H9 (cell line): ENCODE data around the gene CXXC5. TPM values are rescaled to one million over a fixed set of nuclear protein-coding genes. Genes with fewer than 3 reads are reported as not detected.
A peak's percentile ranks its signal among the peaks of the same experiment; 100 is the strongest.

ENCODE experiments used
- DNase-seq: peaks from one replicate; pipeline ENCODE4 v3.0.0-alpha.2; 2017
- H2AFZ ChIP-seq: one replicate; pipeline ENCODE4 v1.6.1; 2013; ENCODE audit warnings: mild to moderate bottlenecking, low read length, control low read depth, moderate library complexity
- H2AK5ac ChIP-seq: 2 replicates; pipeline ENCODE4 v1.6.1; 2013; ENCODE audit warnings: low read length, control low read depth, mixed read lengths; ENCODE audit not compliant: insufficient read length
- H2BK120ac ChIP-seq: one replicate; pipeline ENCODE4 v1.6.1; 2013; ENCODE audit warnings: low read depth, mild to moderate bottlenecking, low read length, control low read depth, inconsistent platforms; ENCODE audit not compliant: poor library complexity, severe bottlenecking
- H2BK12ac ChIP-seq: 2 replicates; pipeline ENCODE4 v1.6.1; 2013; ENCODE audit warnings: low read length, control low read depth, mixed read lengths, low read depth; ENCODE audit not compliant: insufficient read length
- H2BK15ac ChIP-seq: 2 replicates; pipeline ENCODE4 v1.6.1; 2013; ENCODE audit warnings: low read depth, low read length, control low read depth
- H2BK20ac ChIP-seq: one replicate; pipeline ENCODE4 v1.6.1; 2013; ENCODE audit warnings: low read depth, mild to moderate bottlenecking, low read length, control low read depth, inconsistent platforms; ENCODE audit not compliant: poor library complexity, severe bottlenecking
- H2BK5ac ChIP-seq: 2 replicates; pipeline ENCODE4 v1.6.1; 2013; ENCODE audit warnings: low read length, control low read depth, mixed read lengths; ENCODE audit not compliant: insufficient read length
- H3K14ac ChIP-seq: 2 replicates; pipeline ENCODE4 v1.6.1; 2013; ENCODE audit warnings: low read length, control low read depth; ENCODE audit not compliant: insufficient read depth
- H3K18ac ChIP-seq: 2 replicates; pipeline ENCODE4 v1.6.1; 2013; ENCODE audit warnings: low read depth, mild to moderate bottlenecking, mixed read lengths, low read length, control low read depth; ENCODE audit not compliant: insufficient read length
- H3K23ac ChIP-seq: 2 replicates; pipeline ENCODE4 v1.6.1; 2013; ENCODE audit warnings: low read length, control low read depth, mixed read lengths, low read depth; ENCODE audit not compliant: insufficient read length
- H3K23me2 ChIP-seq: 2 replicates; pipeline ENCODE4 v1.6.1; 2013; ENCODE audit warnings: low read depth, mild to moderate bottlenecking, mixed read lengths, low read length, control low read depth; ENCODE audit not compliant: insufficient read length, poor library complexity, severe bottlenecking
- H3K27ac ChIP-seq: 2 replicates; pipeline ENCODE4 v1.5.1; 2013; ENCODE audit warnings: low read length, control low read depth, mixed read lengths, low read depth; ENCODE audit not compliant: insufficient read length
- H3K27me3 ChIP-seq: 2 replicates; pipeline ENCODE4 v1.6.1; 2013; ENCODE audit warnings: low read length, control low read depth, inconsistent platforms; ENCODE audit not compliant: insufficient read depth
- H3K4ac ChIP-seq: 2 replicates; pipeline ENCODE4 v1.6.1; 2013; ENCODE audit warnings: low read depth, mild to moderate bottlenecking, control low read depth, inconsistent platforms, low read length, moderate library complexity
- H3K4me1 ChIP-seq: 2 replicates; pipeline ENCODE4 v1.6.1; 2013; ENCODE audit warnings: low read length, control low read depth, inconsistent platforms; ENCODE audit not compliant: insufficient read depth
- H3K4me2 ChIP-seq: 2 replicates; pipeline ENCODE4 v1.6.1; 2013; ENCODE audit warnings: low read length, control low read depth, mixed read lengths; ENCODE audit not compliant: insufficient read length, insufficient read depth
- H3K56ac ChIP-seq: 2 replicates; pipeline ENCODE4 v1.6.1; 2013; ENCODE audit warnings: low read depth, mild to moderate bottlenecking, mixed read lengths, low read length, control low read depth; ENCODE audit not compliant: insufficient read length
- H3K79me1 ChIP-seq: 2 replicates; pipeline ENCODE4 v1.6.1; 2013; ENCODE audit warnings: low read depth, mild to moderate bottlenecking, moderate library complexity, low read length, control low read depth, inconsistent platforms; ENCODE audit not compliant: insufficient read depth, poor library complexity, severe bottlenecking
- H3K79me2 ChIP-seq: 2 replicates; pipeline ENCODE4 v1.6.1; 2013; ENCODE audit warnings: low read length, control low read depth, inconsistent platforms; ENCODE audit not compliant: insufficient read depth
- H3K9ac ChIP-seq: 2 replicates; pipeline ENCODE4 v1.6.1; 2013; ENCODE audit warnings: low read length, control low read depth, mixed read lengths; ENCODE audit not compliant: insufficient read length; ENCODE audit errors: extremely low read depth
- H3K9me3 ChIP-seq: one replicate; pipeline ENCODE4 v1.6.1; 2013; ENCODE audit warnings: low read depth, low read length, inconsistent platforms; ENCODE audit not compliant: control insufficient read depth
- H3T11ph ChIP-seq: one replicate; pipeline ENCODE4 v1.6.1; 2013; ENCODE audit warnings: mild to moderate bottlenecking, low read length, control low read depth, inconsistent platforms
- H4K20me1 ChIP-seq: one replicate; pipeline ENCODE4 v1.6.1; 2013; ENCODE audit not compliant: control insufficient read depth, insufficient read length, insufficient read depth
- H4K5ac ChIP-seq: 2 replicates; pipeline ENCODE4 v1.6.1; 2013; ENCODE audit warnings: low read depth, mild to moderate bottlenecking, mixed read lengths, low read length, control low read depth; ENCODE audit not compliant: insufficient read length
- H4K8ac ChIP-seq: replicated peaks from 2 replicates; pipeline ENCODE4 v1.6.1; 2013; ENCODE audit warnings: low read length, control low read depth, mixed read lengths, low read depth; ENCODE audit not compliant: insufficient read length
- H4K91ac ChIP-seq: 2 replicates; pipeline ENCODE4 v1.6.1; 2013; ENCODE audit warnings: low read depth, mild to moderate bottlenecking, moderate library complexity, mixed read lengths, low read length, control low read depth; ENCODE audit not compliant: insufficient read length
- H3K27ac Mint-ChIP-seq, 3 experiments: 2 replicates in 2 of 3; 3 replicates in 1 of 3; pipeline ENCODE4 v1.8.0; 2020 to 2021; ENCODE audit warnings: mixed read lengths in 3 of 3, mild to moderate bottlenecking in 1 of 3, moderate library complexity in 1 of 3
- H3K27me3 Mint-ChIP-seq: 2 replicates; pipeline ENCODE4 v1.8.0; 2021; ENCODE audit warnings: low read depth, mild to moderate bottlenecking, moderate library complexity, mixed read lengths
- H3K36me3 Mint-ChIP-seq, 3 experiments: 2 replicates in 2 of 3; 3 replicates in 1 of 3; pipeline ENCODE4 v1.8.0; 2020 to 2021; ENCODE audit warnings: low read depth in 3 of 3, mixed read lengths in 3 of 3; ENCODE audit not compliant: insufficient read depth in 1 of 3
- H3K4me1 Mint-ChIP-seq, 2 experiments: 2 replicates each; pipeline ENCODE4 v1.8.0; 2020; ENCODE audit warnings: mixed read lengths in 2 of 2
- H3K4me3 Mint-ChIP-seq, 2 experiments: 2 replicates in 1 of 2; 3 replicates in 1 of 2; pipeline ENCODE4 v1.8.0; 2020 to 2021; ENCODE audit warnings: mild to moderate bottlenecking in 2 of 2, mixed read lengths in 2 of 2, moderate library complexity in 1 of 2
- H3K9me3 Mint-ChIP-seq, 2 experiments: 2 replicates in 1 of 2; 3 replicates in 1 of 2; pipeline ENCODE4 v1.8.0; 2020; ENCODE audit warnings: mild to moderate bottlenecking in 2 of 2, mixed read lengths in 2 of 2, moderate library complexity in 1 of 2
- CTCF ChIP-seq: fragments of 200-600 bp; sonication (generic); conservative IDR thresholded peaks from 3 replicates; pipeline ENCODE4 v1.8.0; 2021; ENCODE audit warnings: antibody characterized with exemption, mild to moderate bottlenecking
- total RNA-seq: library from RNA; stranded (reverse); gene quantifications from 2 replicates; pipeline ENCODE4 v1.2.1, GENCODE V29; 2021

Gene CXXC5
- total RNA-seq, 1 experiment from 2014 or later: 105 TPM

- no peaks in the 10 kb centered on the region; a peak in 2 of 7 replicates for H3K36me3 Mint-ChIP-seq
- H4K20me1 ChIP-seq: no peaks in the 10 kb centered on the region
- H4K91ac ChIP-seq: no peak overlapping the region
- H3K4me1 ChIP-seq: peaks cover 23% of the 10 kb centered on the region; the same call in 1 of the 2 replicates
- H3K18ac ChIP-seq: no peak overlapping the region
- no peak overlapping the region for H2AFZ ChIP-seq
- H2BK20ac ChIP-seq: no peak overlapping the region
- H2BK15ac ChIP-seq: no peak overlapping the region
- H2BK12ac ChIP-seq: no peak overlapping the region
- no peak overlapping the region for H4K8ac ChIP-seq
- no peak for DNase-seq
- H3K4me3 Mint-ChIP-seq: peak overlapping the region in 1 of 2 experiments; percentile 49; a peak in 3 of 5 replicates
- H3K9ac ChIP-seq: no peak overlapping the region
- no peak overlapping the region for H3K27ac ChIP-seq
- H3K14ac ChIP-seq: no peak overlapping the region
- peak; percentile 70 for TF ChIP-seq CTCF
- H3T11ph ChIP-seq: no peak overlapping the region
- no peak overlapping the region for H3K4ac ChIP-seq
- no peaks in the 10 kb centered on the region for H3K9me3 ChIP-seq
- H3K4me2 ChIP-seq: no peak overlapping the region
- H3K79me1 ChIP-seq: no peaks in the 10 kb centered on the region
- H3K4me1 Mint-ChIP-seq: peaks cover 54 to 63% of the 10 kb centered on the region in 2 experiments
- H3K27me3 Mint-ChIP-seq: peaks cover 6% of the 10 kb centered on the region
- no peaks in the 10 kb centered on the region for H3K79me2 ChIP-seq
- H3K23me2 ChIP-seq: no peaks in the 10 kb centered on the region
- H3K9me3 Mint-ChIP-seq: no peaks in the 10 kb centered on the region; a peak in 1 of 5 replicates
- no peak overlapping the region for H2BK120ac ChIP-seq
- H2AK5ac ChIP-seq: no peak overlapping the region
- no peaks in the 10 kb centered on the region for H3K27me3 ChIP-seq
- H3K23ac ChIP-seq: no peak overlapping the region
- no peak overlapping the region for H2BK5ac ChIP-seq
- H3K56ac ChIP-seq: no peak overlapping the region
- peak overlapping the region; percentile 44 to 60 (median 53); a peak in 4 of 7 replicates for H3K27ac Mint-ChIP-seq
- H4K5ac ChIP-seq: no peak overlapping the region
Measured at GRCh38 chr5:139635606-139636206, 12.4 kb upstream of the CXXC5 start.
